Mesendoderm (in vitro differentiated cells): Measurements from ENCODE around the gene SLC9A8.

Experiments
- DNase-seq: peaks from one replicate; pipeline ENCODE4 v3.0.0; 2013
- H2AK5ac ChIP-seq: 2 replicates; pipeline ENCODE4 v1.6.1; 2013; ENCODE audit warnings: low read length, inconsistent platforms
- H2BK120ac ChIP-seq: 2 replicates; pipeline ENCODE4 v1.6.1; 2013; ENCODE audit warnings: low read depth, mild to moderate bottlenecking, low read length, moderate library complexity, mixed read lengths
- H2BK15ac ChIP-seq: replicated peaks from 2 replicates; pipeline ENCODE4 v1.6.1; 2013; ENCODE audit warnings: low read depth, mild to moderate bottlenecking, moderate library complexity
- H2BK5ac ChIP-seq: 2 replicates; pipeline ENCODE4 v1.6.1; 2013; ENCODE audit warnings: low read length, inconsistent platforms
- H3K18ac ChIP-seq: 2 replicates; pipeline ENCODE4 v1.6.1; 2013; ENCODE audit warnings: mild to moderate bottlenecking, low read length, mixed read lengths
- H3K23ac ChIP-seq: one replicate; pipeline ENCODE4 v1.6.1; 2013; ENCODE audit warnings: low read length
- H3K27ac ChIP-seq: 2 replicates; pipeline ENCODE4 v1.5.1; 2013; ENCODE audit warnings: low read depth, mild to moderate bottlenecking, inconsistent platforms, low read length, moderate library complexity
- H3K27me3 ChIP-seq: 2 replicates; pipeline ENCODE4 v1.6.1; 2013; ENCODE audit warnings: low read length, control low read depth, mild to moderate bottlenecking, inconsistent platforms; ENCODE audit not compliant: insufficient read depth, poor library complexity
- H3K36me3 ChIP-seq: 2 replicates; pipeline ENCODE4 v1.6.1; 2013; ENCODE audit warnings: low read length, inconsistent platforms; ENCODE audit not compliant: control insufficient read depth, insufficient read depth
- H3K4ac ChIP-seq: one replicate; pipeline ENCODE4 v1.6.1; 2013; ENCODE audit warnings: low read depth, mild to moderate bottlenecking, low read length, moderate library complexity
- H3K4me1 ChIP-seq: 2 replicates; pipeline ENCODE4 v1.6.1; 2013; ENCODE audit warnings: low read depth, low read length, inconsistent platforms; ENCODE audit not compliant: control insufficient read depth
- H3K4me2 ChIP-seq: 2 replicates; pipeline ENCODE4 v1.6.1; 2013; ENCODE audit warnings: low read length
- H3K4me3 ChIP-seq: 2 replicates; pipeline ENCODE4 v1.5.1; 2013; ENCODE audit warnings: mild to moderate bottlenecking, low read length
- H3K56ac ChIP-seq: one replicate; pipeline ENCODE4 v1.6.1; 2013; ENCODE audit warnings: low read length
- H3K79me1 ChIP-seq: 2 replicates; pipeline ENCODE4 v1.6.1; 2013; ENCODE audit warnings: low read length, inconsistent platforms
- H3K79me2 ChIP-seq: 2 replicates; pipeline ENCODE4 v1.6.1; 2013; ENCODE audit warnings: mild to moderate bottlenecking, low read length; ENCODE audit not compliant: control insufficient read depth, insufficient read depth
- H3K9ac ChIP-seq: 2 replicates; pipeline ENCODE4 v1.6.1; 2013; ENCODE audit warnings: low read length, inconsistent platforms
- H4K5ac ChIP-seq: one replicate; pipeline ENCODE4 v1.6.1; 2013; ENCODE audit warnings: low read length
- H4K8ac ChIP-seq: one replicate; pipeline ENCODE4 v1.6.1; 2013; ENCODE audit warnings: low read depth, mild to moderate bottlenecking, control low read depth, low read length, moderate library complexity
- WGBS: extraction: QIAGEN DNeasy Blood & Tissue Kit; methylation state at CpG from one replicate; pipeline ENCODE4 v1.1.7; 2013; ENCODE audit warnings: low lambda C conversion rate, missing lambda C conversion rate; ENCODE audit not compliant: insufficient coverage; ENCODE audit errors: extremely low coverage; 5-methylcytosine and 5-hydroxymethylcytosine counted together

The SLC9A8 gene

DNA sequence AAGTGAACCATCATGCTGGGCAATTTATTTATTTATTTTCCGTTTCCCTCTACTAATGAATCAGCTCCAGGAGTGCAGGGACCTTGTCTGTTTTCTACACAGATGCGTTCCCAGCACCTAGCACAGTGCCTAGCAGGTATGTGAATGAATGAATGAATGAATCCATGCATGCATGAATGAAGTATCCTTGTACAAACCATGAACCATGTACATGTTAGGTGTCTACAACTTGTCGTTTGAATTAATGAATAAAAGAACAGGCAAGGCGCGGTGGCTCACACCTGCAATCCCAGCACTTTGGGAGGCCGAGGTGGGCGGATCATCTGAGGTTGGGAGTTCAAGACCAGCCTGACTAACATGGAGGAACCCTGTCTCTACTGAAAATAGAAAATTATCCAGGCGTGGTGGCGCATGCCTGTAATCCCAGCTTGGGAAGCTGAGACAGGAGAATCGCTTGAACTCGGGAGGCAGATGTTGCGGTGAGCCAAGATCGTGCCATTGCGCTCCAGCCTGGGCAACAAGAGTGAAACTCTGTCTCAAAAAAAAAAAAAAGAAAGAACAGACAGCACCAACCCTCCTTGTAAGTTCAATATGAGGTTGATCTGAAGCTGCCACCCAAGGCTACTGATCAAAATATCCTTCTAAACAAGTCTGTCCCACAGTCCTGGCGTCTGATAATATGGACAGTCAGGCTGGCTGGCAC, 27.3 kb upstream of the SLC9A8 start:
- no peaks in the 10 kb centered on the region for H3K36me3 ChIP-seq
- H3K4me2 ChIP-seq = no peak overlapping the region
- H3K4me1 ChIP-seq = no peaks in the 10 kb centered on the region
- no peak overlapping the region for H3K56ac ChIP-seq
- no CpG with 5 or more reads among the region's 15 CpGs for WGBS
- H2BK15ac ChIP-seq = no peak overlapping the region
- no peak overlapping the region for H2AK5ac ChIP-seq
- no peaks in the 10 kb centered on the region for H3K79me1 ChIP-seq
- H3K23ac ChIP-seq = peak overlapping the region; percentile 9
- no peaks in the 10 kb centered on the region for H3K27me3 ChIP-seq
- no peak overlapping the region for H3K27ac ChIP-seq
- no peak overlapping the region for H2BK120ac ChIP-seq
- H3K79me2 ChIP-seq = no peaks in the 10 kb centered on the region
- no peak overlapping the region for H3K4ac ChIP-seq
- H2BK5ac ChIP-seq = no peak overlapping the region
- H3K9ac ChIP-seq = no peak overlapping the region
- no peak for DNase-seq
- no peak overlapping the region for H4K8ac ChIP-seq
- no peak overlapping the region for H3K4me3 ChIP-seq
- no peak overlapping the region for H3K18ac ChIP-seq
- H4K5ac ChIP-seq = no peak overlapping the region

DNA sequence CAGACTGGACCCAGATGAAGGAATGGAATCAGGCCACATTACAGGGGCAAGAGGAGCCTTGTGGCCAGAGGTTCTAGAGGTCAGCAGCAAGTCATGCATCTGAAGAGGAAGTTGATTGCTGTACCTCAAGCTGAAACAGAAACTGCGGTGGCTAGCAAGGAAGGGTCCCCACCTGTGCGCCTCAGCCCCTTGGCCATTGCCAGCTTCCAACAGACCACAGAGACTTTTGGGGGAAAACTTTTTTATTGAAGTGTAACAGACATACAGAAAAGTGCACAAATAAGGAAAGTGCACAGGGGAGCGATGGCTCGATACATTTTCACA, 26.8 kb upstream of the SLC9A8 start:
- no peak for DNase-seq
- H2BK5ac ChIP-seq = no peak overlapping the region
- no peak overlapping the region for H3K18ac ChIP-seq
- no peaks in the 10 kb centered on the region for H3K36me3 ChIP-seq
- no peaks in the 10 kb centered on the region for H3K27me3 ChIP-seq
- H3K56ac ChIP-seq = no peak overlapping the region
- H3K4me2 ChIP-seq = no peak overlapping the region
- H3K79me2 ChIP-seq = no peaks in the 10 kb centered on the region
- no peak overlapping the region for H4K5ac ChIP-seq
- WGBS = no CpG with 5 or more reads among the region's 4 CpGs
- no peak overlapping the region for H2BK120ac ChIP-seq
- no peak overlapping the region for H2BK15ac ChIP-seq
- H3K4me1 ChIP-seq = no peaks in the 10 kb centered on the region
- no peak overlapping the region for H3K27ac ChIP-seq
- H3K9ac ChIP-seq = no peak overlapping the region
- no peak overlapping the region for H3K4me3 ChIP-seq
- no peak overlapping the region for H4K8ac ChIP-seq
- H3K23ac ChIP-seq = peak overlapping the region; percentile 9
- H3K4ac ChIP-seq = no peak overlapping the region
- H2AK5ac ChIP-seq = no peak overlapping the region
- no peaks in the 10 kb centered on the region for H3K79me1 ChIP-seq

DNA sequence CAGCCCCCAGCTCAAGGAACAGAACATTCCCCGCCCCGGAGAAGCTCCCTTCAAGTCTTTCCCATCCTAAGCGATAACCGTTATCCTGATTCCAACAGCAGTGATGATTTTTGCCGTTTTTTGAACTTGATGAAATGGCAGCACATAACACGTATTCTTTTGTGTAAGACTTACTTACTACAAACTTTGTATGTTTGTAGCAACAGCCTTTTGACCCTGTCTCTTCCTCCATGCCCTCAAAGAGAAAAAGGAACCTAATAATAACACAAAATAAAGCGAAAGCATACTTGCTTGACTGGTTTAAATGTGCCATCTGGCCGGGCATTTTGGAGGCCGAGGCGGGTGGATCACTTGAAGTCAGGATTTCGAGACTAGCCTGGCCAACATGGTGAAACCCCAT, 26.4 kb upstream of the SLC9A8 start:
- no peak overlapping the region for H3K9ac ChIP-seq
- H4K8ac ChIP-seq = no peak overlapping the region
- DNase-seq = no peak
- H2BK5ac ChIP-seq = no peak overlapping the region
- no peak overlapping the region for H3K56ac ChIP-seq
- no peaks in the 10 kb centered on the region for H3K79me1 ChIP-seq
- no peaks in the 10 kb centered on the region for H3K79me2 ChIP-seq
- no CpG with 5 or more reads among the region's 11 CpGs for WGBS
- no peak overlapping the region for H3K23ac ChIP-seq
- no peak overlapping the region for H3K18ac ChIP-seq
- H2AK5ac ChIP-seq = no peak overlapping the region
- no peak overlapping the region for H3K4me3 ChIP-seq
- no peak overlapping the region for H3K4me2 ChIP-seq
- H2BK120ac ChIP-seq = no peak overlapping the region
- no peaks in the 10 kb centered on the region for H3K27me3 ChIP-seq
- H3K36me3 ChIP-seq = no peaks in the 10 kb centered on the region
- H3K4me1 ChIP-seq = no peaks in the 10 kb centered on the region
- no peak overlapping the region for H2BK15ac ChIP-seq
- H4K5ac ChIP-seq = no peak overlapping the region
- H3K4ac ChIP-seq = no peak overlapping the region
- H3K27ac ChIP-seq = no peak overlapping the region

DNA sequence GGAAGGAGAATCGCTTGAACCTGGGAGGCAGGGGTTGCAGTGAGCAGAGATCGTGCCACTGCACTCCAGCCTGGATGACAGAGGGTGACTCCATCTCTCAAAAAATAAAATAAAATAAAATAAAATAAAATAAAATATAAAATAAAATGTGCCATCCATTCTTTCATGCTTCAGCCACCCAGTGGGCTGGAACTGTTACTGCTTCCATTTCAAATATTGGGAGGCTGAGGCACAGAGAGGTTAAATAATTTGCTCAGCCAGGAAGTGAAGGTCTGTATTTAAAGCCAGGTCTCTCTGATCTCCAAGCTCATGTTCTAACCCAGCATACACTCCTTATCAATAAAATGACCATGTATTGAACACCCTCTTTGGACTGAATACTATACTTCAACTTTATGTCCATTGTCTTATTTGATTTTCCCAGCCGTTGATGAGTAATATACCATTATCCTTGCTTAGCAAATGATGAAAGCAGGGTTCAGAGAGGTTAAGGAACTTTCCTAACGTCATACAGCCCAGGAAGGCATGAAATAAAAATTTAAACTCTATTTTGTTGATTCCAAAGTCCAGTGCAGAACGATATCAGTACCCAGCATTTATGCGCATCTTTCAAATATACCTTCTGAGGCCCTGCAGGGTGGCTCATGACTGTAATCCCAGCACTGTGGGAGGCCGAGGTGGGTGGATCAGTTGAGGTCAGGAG, 25.8 kb upstream of the SLC9A8 start:
- Histone ChIP-seq H2BK15ac (no peak overlapping the region), H3K4me3 (no peak overlapping the region), H2AK5ac (no peak overlapping the region), H3K36me3 (no peaks in the 10 kb centered on the region), H3K23ac (no peak overlapping the region), H3K4me2 (no peak overlapping the region), H2BK5ac (no peak overlapping the region), H2BK120ac (no peak overlapping the region), H3K18ac (no peak overlapping the region), H4K8ac (no peak overlapping the region), H4K5ac (no peak overlapping the region), H3K56ac (no peak overlapping the region), H3K79me2 (no peaks in the 10 kb centered on the region), H3K9ac (no peak overlapping the region), H3K4ac (no peak overlapping the region), H3K4me1 (no peaks in the 10 kb centered on the region), H3K79me1 (no peaks in the 10 kb centered on the region), H3K27ac (no peak overlapping the region), H3K27me3 (no peaks in the 10 kb centered on the region)
- peak; percentile 29 for DNase-seq
- no CpG with 5 or more reads among the region's 7 CpGs for WGBS

DNA sequence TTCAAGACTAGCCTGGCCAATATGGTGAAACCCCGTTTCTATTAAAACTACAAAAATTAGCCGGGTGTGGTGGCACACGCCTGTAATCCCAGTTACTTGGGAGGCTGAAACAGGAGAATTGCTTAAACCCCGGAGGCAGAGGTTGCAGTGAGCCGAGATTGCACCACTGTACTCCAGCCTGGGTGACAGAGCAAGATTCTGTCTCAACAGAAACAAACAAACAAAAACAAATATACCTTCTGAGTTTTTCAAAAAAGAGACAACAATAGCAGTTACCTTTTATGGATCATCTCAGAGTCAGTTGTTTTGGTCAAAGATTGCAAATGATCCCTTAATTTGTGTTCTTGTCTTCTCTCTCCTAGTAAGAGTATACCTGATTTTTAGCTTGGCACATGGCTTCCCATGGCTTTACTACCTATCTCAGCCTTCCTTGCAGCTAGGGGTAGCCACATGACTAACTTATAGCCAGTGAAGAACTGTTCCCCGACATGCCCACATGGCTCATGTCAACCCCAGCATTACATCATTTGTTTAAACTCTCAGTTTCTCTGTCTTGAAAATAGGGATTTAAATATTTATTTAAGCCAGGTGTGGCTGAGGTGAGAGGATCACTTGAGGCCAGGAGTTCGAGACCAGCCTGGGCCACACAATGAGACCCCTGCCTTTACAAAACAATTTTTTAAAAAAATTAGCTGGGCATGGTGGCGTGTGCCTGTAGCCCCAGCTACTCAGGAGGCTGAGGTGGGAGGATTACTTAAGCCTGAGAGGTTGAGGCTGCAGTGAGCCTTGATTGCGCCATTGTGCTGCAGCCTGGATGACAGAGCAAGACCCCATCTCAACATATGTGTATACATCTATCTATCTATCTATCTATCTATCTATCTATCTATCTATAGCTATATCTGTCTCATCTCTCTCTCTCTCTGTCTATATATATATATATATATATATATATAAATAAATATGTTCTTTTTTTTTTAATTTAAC, 25.0 kb upstream of the SLC9A8 start:
- Histone ChIP-seq H4K8ac (no peak overlapping the region), H2BK15ac (no peak overlapping the region), H3K4me2 (no peak overlapping the region), H3K4me1 (no peaks in the 10 kb centered on the region), H3K4me3 (no peak overlapping the region), H3K56ac (no peak overlapping the region), H3K23ac (no peak overlapping the region), H3K27me3 (no peaks in the 10 kb centered on the region), H2BK5ac (no peak overlapping the region), H3K18ac (no peak overlapping the region), H3K79me2 (no peaks in the 10 kb centered on the region), H2AK5ac (no peak overlapping the region), H3K79me1 (no peaks in the 10 kb centered on the region), H4K5ac (no peak overlapping the region), H3K36me3 (no peaks in the 10 kb centered on the region), H3K9ac (no peak overlapping the region), H3K4ac (no peak overlapping the region), H3K27ac (no peak overlapping the region), H2BK120ac (no peak overlapping the region)
- no peak for DNase-seq
- no CpG with 5 or more reads among the region's 9 CpGs for WGBS
